Measurements from ENCODE around the gene PRDM10.

Gene PRDM10

GRCh38 chr11:129992161-129992944, 10.3 kb downstream of the PRDM10 start:
- H3K4me3 ChIP-seq (ENCODE audit: low read depth, low read length): no peak overlapping the region
- no peaks in the 10 kb centered on the region for H3K36me3 ChIP-seq (replicated peaks)
- in situ Hi-C loops (cut with HindIII; ENCODE audit: low pct_ligation_motif_present, low sequenced_read_pairs): no loop called here
- peak; percentile 27 for TF ChIP-seq CTCF (IDR thresholded peaks at IDR 0.05; ENCODE audit: low read depth, low read length, missing control alignments)
- H3K27me3 ChIP-seq (replicated peaks): no peaks in the 10 kb centered on the region
- no peak for DNase-seq
- no peak overlapping the region for H3K27ac ChIP-seq

GRCh38 chr11:129989149-129989813, 13.4 kb downstream of the PRDM10 start:
- Histone ChIP-seq H3K27ac (no peak overlapping the region), H3K4me3 (ENCODE audit: low read depth, low read length) (no peak overlapping the region), H3K36me3 (replicated peaks) (no peaks in the 10 kb centered on the region), H3K27me3 (replicated peaks) (no peaks in the 10 kb centered on the region)
- TF ChIP-seq CTCF (IDR thresholded peaks at IDR 0.05; ENCODE audit: low read depth, low read length, missing control alignments): no peak
- in situ Hi-C loops (cut with HindIII; ENCODE audit: low pct_ligation_motif_present, low sequenced_read_pairs): no loop called here
- no peak for DNase-seq

- DNase-seq: no peak
- Histone ChIP-seq H3K36me3 (replicated peaks) (no peaks in the 10 kb centered on the region), H3K4me3 (ENCODE audit: low read depth, low read length) (no peak overlapping the region), H3K27ac (no peak overlapping the region), H3K27me3 (replicated peaks) (no peaks in the 10 kb centered on the region)
- in situ Hi-C loops (cut with HindIII; ENCODE audit: low pct_ligation_motif_present, low sequenced_read_pairs): no loop called here
- no peak for TF ChIP-seq CTCF (IDR thresholded peaks at IDR 0.05; ENCODE audit: low read depth, low read length, missing control alignments)
Measured at GRCh38 chr11:129987950-129988349, 14.7 kb downstream of the PRDM10 start.

GRCh38 chr11:129985823-129986222, 16.8 kb downstream of the PRDM10 start:
- in situ Hi-C loops (cut with HindIII; ENCODE audit: low pct_ligation_motif_present, low sequenced_read_pairs): no loop called here
- H3K27me3 ChIP-seq (replicated peaks): no peaks in the 10 kb centered on the region
- no peaks in the 10 kb centered on the region for H3K36me3 ChIP-seq (replicated peaks)
- no peak for DNase-seq
- TF ChIP-seq CTCF (IDR thresholded peaks at IDR 0.05; ENCODE audit: low read depth, low read length, missing control alignments): no peak
- H3K4me3 ChIP-seq (ENCODE audit: low read depth, low read length): no peak overlapping the region
- H3K27ac ChIP-seq: no peak overlapping the region

GRCh38 chr11:129980086-129980485, 22.5 kb downstream of the PRDM10 start:
- Histone ChIP-seq H3K36me3 (replicated peaks) (no peaks in the 10 kb centered on the region), H3K4me3 (ENCODE audit: low read depth, low read length) (no peak overlapping the region), H3K27ac (no peak overlapping the region), H3K27me3 (replicated peaks) (no peaks in the 10 kb centered on the region)
- in situ Hi-C loops (cut with HindIII; ENCODE audit: low pct_ligation_motif_present, low sequenced_read_pairs): no loop called here
- DNase-seq: no peak
- TF ChIP-seq CTCF (IDR thresholded peaks at IDR 0.05; ENCODE audit: low read depth, low read length, missing control alignments): no peak

All from brain microvascular endothelial cell (primary cell).